GM21528 (cell line): Measurements from ENCODE around the gene DLX3.

Experiments
- ATAC-seq: cut with Tn5 transposase; IDR thresholded peaks from one replicate; pipeline ENCODE4 v1.9.1; 2021; ENCODE audit warnings: mild to moderate bottlenecking, moderate library complexity; ENCODE audit not compliant: unreplicated experiment, low FRiP score

Gene DLX3

GRCh38 chr17:49964303-49964768, 30.7 kb downstream of the DLX3 start:
- no peak for ATAC-seq

- ATAC-seq = no peak
These were observed 31.3 kb downstream of the DLX3 start for GRCh38 chr17:49963626-49964302.

- ATAC-seq = no peak
These were observed 31.8 kb downstream of the DLX3 start for GRCh38 chr17:49963309-49963625.

- no peak for ATAC-seq
These were observed 32.3 kb downstream of the DLX3 start for GRCh38 chr17:49962599-49963308.

GRCh38 chr17:49959183-49959935, 35.7 kb downstream of the DLX3 start:
- ATAC-seq = no peak

GRCh38 chr17:49958723-49959122, 36.3 kb downstream of the DLX3 start:
- no peak for ATAC-seq

- ATAC-seq = no peak
These were observed 37.7 kb downstream of the DLX3 start for GRCh38 chr17:49957350-49957749.

- ATAC-seq = no peak
These were observed 38.2 kb downstream of the DLX3 start for GRCh38 chr17:49956780-49957179.

- ATAC-seq = no peak
These were observed 39.9 kb downstream of the DLX3 start for GRCh38 chr17:49955157-49955556.

- ATAC-seq = no peak
These were observed 42.0 kb downstream of the DLX3 start for GRCh38 chr17:49952912-49953497.

- no peak for ATAC-seq
These were observed 42.7 kb downstream of the DLX3 start for GRCh38 chr17:49952209-49952911.

- no peak for ATAC-seq
These were observed 43.5 kb downstream of the DLX3 start for GRCh38 chr17:49951362-49952082.

- ATAC-seq = no peak
These were observed 45.4 kb downstream of the DLX3 start for GRCh38 chr17:49949634-49950033.

GRCh38 chr17:49946964-49947584, 48.0 kb downstream of the DLX3 start:
- no peak for ATAC-seq

- no peak for ATAC-seq
These were observed 48.8 kb downstream of the DLX3 start for GRCh38 chr17:49946208-49946607.

- ATAC-seq = no peak
These were observed 50.7 kb downstream of the DLX3 start for GRCh38 chr17:49944273-49944870.

GRCh38 chr17:49942947-49943346, 52.1 kb downstream of the DLX3 start:
- no peak for ATAC-seq

- no peak for ATAC-seq
These were observed 53.6 kb downstream of the DLX3 start for GRCh38 chr17:49941427-49941826.
